Measurements from ENCODE around the gene UFC1.

The UFC1 gene

GRCh38 chr1:161172349-161172748, 18.6 kb downstream of the UFC1 start:
- no peak for DNase-seq

GRCh38 chr1:161172776-161173376, 19.1 kb downstream of the UFC1 start:
- DNase-seq, result no peak

- no peak for DNase-seq
Measured at GRCh38 chr1:161173711-161174110, 19.9 kb downstream of the UFC1 start.

GRCh38 chr1:161174911-161175310, 21.1 kb downstream of the UFC1 start:
- DNase-seq, result no peak

DNA sequence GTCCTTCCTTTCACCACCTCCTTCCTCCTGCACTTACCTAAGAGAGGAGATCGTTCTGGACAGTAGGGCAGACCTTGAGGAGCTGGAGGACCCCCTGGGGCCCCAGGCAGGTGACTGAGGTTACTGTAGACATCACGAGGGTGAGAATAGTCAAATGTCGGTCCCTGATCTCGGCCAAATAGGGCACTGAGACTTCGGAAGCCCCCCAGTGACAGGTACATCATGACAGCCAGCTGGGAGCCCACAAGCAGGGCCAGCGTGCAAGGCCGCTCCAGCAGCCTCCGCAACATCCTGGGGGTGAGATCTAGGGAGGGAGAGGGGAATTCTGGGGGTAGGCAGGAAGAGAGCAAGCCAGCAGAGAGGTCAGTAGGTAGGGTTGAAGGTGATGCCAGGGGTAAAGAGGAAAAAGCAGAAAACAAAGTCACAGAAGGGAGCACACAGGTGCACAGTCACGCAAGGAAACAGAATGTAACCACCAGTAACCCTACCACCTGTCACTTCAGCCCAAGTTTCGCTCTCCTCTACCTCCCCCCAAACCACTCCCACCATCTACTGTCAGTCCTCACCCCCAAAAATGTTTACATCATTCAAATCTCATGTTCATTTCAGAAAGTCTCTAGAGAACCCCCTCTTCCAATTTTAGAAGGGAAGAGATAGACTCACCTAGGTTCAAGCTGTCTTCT, 22.1 kb downstream of the UFC1 start:
- no peak for DNase-seq

DNA sequence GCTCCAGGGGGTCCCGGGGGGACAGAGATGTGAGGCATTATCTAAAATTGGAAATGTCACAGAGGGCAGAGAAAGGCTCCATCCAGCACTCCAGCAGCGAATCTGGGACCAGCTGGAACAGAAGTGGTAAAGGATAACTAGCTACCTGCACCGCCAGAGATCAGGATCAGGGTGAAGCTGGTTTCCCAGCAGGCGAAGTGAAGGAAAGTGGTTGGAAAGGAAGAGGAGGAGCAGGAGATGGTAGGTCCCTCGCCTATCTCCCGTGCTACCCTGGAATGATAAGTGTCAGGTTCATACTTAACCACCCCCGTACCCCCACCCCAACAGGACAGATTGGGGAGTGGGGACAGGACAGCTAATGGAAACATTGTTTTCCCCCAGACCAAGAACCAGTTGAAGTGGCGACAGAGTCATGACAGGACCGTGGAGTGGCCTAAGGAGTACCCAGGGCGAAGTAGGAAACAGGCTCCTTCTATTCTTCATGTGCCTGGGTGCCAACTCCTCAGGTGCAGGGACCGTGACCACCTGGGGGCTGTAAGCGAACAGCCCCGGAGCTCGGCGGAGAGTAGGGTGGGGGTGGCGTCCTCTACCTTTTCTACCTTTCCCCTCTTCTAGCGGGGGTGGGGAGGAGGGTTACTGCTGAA, 22.8 kb downstream of the UFC1 start:
- DNase-seq, result no peak

- DNase-seq, result peak; percentile 75
Measured at GRCh38 chr1:161177112-161177935, 23.5 kb downstream of the UFC1 start, which contains the start of gene B4GALT3. TSS of gene B4GALT3 (minus strand) at chr1:161177507. CDS start at chr1:161176060, 1,447 bp downstream.

GRCh38 chr1:161177936-161178244, 24.1 kb downstream of the UFC1 start:
- no peak for DNase-seq

GRCh38 chr1:161179698-161180097, 25.9 kb downstream of the UFC1 start:
- DNase-seq, result no peak

DNA sequence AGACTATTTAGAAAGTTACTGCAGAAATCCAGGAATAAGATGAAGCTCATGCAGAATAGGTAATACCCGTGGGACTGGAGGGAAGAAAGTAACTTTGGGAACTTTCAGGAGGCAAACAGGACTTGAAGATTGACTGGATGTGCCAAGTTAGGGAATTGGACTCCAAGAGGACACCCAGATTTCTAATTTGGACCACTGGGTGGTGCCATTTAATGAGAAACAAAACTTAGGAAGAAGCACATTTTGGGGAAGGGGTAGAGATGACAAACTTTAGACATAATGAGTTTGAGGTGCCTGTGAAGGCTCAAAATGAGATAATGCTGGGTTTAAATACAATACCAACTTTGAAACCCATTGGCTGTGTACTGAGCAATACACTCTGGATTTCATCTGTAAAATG, 26.9 kb downstream of the UFC1 start:
- DNase-seq, result no peak

GRCh38 chr1:161182214-161182613, 28.4 kb downstream of the UFC1 start:
- no peak for DNase-seq

DNA sequence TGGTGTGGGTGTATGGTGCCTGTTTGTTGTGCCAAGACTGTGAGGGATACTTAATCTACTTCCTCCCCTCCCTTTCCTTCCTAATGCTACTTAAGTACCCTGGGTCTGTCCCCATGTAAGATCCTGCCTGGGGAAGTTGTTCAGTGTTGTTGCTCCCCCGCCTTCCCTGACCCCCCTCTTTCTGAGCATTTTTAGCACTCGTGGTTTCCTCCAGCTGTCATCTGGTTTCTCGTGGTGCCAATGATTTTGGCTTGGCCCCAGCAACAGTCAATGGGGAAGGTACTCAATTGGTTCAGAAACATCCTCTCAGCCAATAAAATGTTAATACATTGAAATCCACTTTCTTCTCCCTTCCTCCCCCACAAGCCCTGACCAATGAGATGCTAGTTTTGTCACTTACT, 31.5 kb downstream of the UFC1 start:
- DNase-seq, result no peak

GRCh38 chr1:161185732-161186311, 32.0 kb downstream of the UFC1 start:
- DNase-seq, result no peak

- DNase-seq, result no peak
Measured at GRCh38 chr1:161187311-161187710, 33.5 kb downstream of the UFC1 start.

DNA sequence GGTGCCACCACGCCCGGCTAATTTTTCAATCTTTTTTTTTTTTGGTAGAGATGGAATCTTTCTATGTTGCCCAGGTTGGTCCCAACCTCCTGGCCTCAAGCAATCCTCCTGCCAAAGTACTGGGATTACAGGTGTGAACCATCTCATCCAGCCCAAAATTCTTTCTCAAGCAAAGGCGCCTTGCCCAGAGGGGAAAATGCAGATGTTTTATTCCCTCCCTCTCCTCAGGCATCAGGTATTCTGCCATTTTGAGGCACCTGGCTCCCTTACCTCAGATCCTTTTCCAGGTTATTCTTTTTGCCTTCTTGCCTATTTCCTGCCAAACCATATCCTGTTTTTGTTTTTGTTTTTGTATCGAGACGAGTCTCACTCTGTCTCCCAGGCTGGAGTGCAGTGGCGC, 34.6 kb downstream of the UFC1 start:
- no peak for DNase-seq

GRCh38 chr1:161189036-161189435, 35.3 kb downstream of the UFC1 start:
- no peak for DNase-seq

DNA sequence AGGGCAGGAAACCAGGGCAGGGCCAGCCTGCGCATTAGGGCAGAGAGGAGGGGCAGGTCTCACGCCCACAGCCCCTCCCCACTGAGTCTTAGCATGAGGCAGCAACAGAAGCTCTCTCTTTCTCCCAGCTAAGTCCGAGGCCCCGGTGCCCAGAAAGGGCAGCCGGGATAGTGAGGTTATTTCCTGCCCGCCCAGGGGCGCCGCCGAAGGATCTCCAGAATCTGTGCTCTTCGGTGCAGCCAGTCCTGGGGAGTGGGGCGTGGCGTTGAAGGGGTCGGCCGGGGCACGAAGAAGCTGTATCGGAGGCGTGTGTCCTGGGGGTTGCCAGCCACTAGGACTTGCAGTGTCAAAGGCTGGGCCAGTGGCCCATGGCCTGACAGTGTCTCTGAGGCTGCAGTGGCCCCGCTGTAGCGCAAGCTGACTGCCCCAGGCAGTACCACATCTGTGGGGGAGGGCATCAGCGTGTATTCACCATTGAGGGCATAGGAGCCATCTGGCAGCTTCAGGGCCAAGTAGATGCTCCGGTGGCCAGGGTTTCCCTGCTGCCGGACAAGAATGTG, 37.3 kb downstream of the UFC1 start:
- no peak for DNase-seq

GRCh38 chr1:161191971-161192370, 38.2 kb downstream of the UFC1 start:
- no peak for DNase-seq

- DNase-seq, result peak; percentile 44
Measured at GRCh38 chr1:161192476-161193465, 39.0 kb downstream of the UFC1 start.

GRCh38 chr1:161193561-161194235, 39.9 kb downstream of the UFC1 start:
- no peak for DNase-seq

DNA sequence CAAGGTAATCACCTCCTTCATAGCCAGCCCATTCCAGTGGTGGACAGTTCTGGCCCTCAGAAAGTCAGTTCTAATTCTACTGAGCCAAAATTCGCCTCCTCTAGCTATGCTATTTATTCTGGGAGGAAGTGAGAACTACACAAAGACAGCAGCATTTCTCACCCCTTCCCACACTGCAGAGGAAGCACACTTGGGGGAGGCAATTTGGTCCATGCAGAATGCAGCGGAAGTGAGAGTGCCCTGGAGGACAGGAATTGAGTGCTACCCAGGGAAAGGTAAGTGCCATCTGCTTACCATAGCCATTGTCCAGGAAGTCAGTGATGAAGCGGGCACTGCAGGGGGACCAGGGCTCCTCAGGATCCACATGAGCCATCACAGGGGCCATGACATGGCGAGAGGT, 41.4 kb downstream of the UFC1 start:
- DNase-seq, result no peak
